Measurements from ENCODE around the gene PHF21B.

GRCh38 chr22:45039133-45039532 lies 29.3 kb upstream of the PHF21B start:
- no peak for TF ChIP-seq CTCF (IDR thresholded peaks at IDR 0.05)
- no peak for TF ChIP-seq EZH2 (IDR thresholded peaks at IDR 0.05)

Data from neural progenitor cell (in vitro differentiated cells).